NCI-H524 treated with DMSO at 0.1 percent for 48 hours (cell line): ENCODE data around the gene DENND4A.
"Not testable (repeated sequence)": the region's sequence is repeated elsewhere in the genome, so short reads cannot be mapped to it uniquely, and the experiment has no call there.

Experiments used
- DNase-seq: peaks from one replicate; lab custom pipeline; 2025; lab: John Stamatoyannopoulos, UW

Gene DENND4A

GRCh38 chr15:65789105-65789504, 3.0 kb downstream of the DENND4A start:
- DNase-seq, result no peak

- DNase-seq, result no peak
Measured at GRCh38 chr15:65787260-65787659, 4.8 kb downstream of the DENND4A start.

GRCh38 chr15:65785151-65785550, 6.9 kb downstream of the DENND4A start:
- no peak for DNase-seq

GRCh38 chr15:65783872-65784271, 8.2 kb downstream of the DENND4A start:
- DNase-seq, result no peak

- DNase-seq, result no peak
Measured at GRCh38 chr15:65782096-65782495, 10.0 kb downstream of the DENND4A start.

GRCh38 chr15:65778701-65779100, 13.4 kb downstream of the DENND4A start:
- DNase-seq, result not testable (repeated sequence)

GRCh38 chr15:65778269-65778668, 13.8 kb downstream of the DENND4A start:
- no peak for DNase-seq

- no peak for DNase-seq
Measured at GRCh38 chr15:65777843-65778242, 14.2 kb downstream of the DENND4A start.

GRCh38 chr15:65777053-65777452, 15.0 kb downstream of the DENND4A start:
- DNase-seq, result no peak

- no peak for DNase-seq
Measured at GRCh38 chr15:65773386-65774111, 18.5 kb downstream of the DENND4A start.

GRCh38 chr15:65772930-65773329, 19.2 kb downstream of the DENND4A start:
- DNase-seq, result no peak

- no peak for DNase-seq
Measured at GRCh38 chr15:65771870-65772269, 20.2 kb downstream of the DENND4A start.

- no peak for DNase-seq
Measured at GRCh38 chr15:65769482-65769881, 22.6 kb downstream of the DENND4A start.

- no peak for DNase-seq
Measured at GRCh38 chr15:65767895-65768294, 24.2 kb downstream of the DENND4A start.

GRCh38 chr15:65767264-65767595, 24.9 kb downstream of the DENND4A start:
- DNase-seq, result no peak

GRCh38 chr15:65766422-65767263, 25.4 kb downstream of the DENND4A start:
- DNase-seq, result no peak

GRCh38 chr15:65765106-65765505, 27.0 kb downstream of the DENND4A start:
- no peak for DNase-seq

- no peak for DNase-seq
Measured at GRCh38 chr15:65762914-65763787, 28.9 kb downstream of the DENND4A start.

GRCh38 chr15:65762399-65762798, 29.7 kb downstream of the DENND4A start:
- no peak for DNase-seq

GRCh38 chr15:65761210-65761926, 30.7 kb downstream of the DENND4A start:
- DNase-seq, result no peak

- DNase-seq, result no peak
Measured at GRCh38 chr15:65759441-65759840, 32.7 kb downstream of the DENND4A start.

GRCh38 chr15:65758242-65758641, 33.9 kb downstream of the DENND4A start:
- no peak for DNase-seq
